Memory B cell (primary cell): ENCODE measurements around the gene OGFOD3.

Source experiments
- ATAC-seq: fragments of 150-1000 bp; cut with Tn5 transposase; 2 replicates; pipeline ENCODE4 v1.10.0; 2021; ENCODE audit warnings: low read depth, mild to moderate bottlenecking, moderate library complexity
- DNase-seq, 2 donors: peaks; one replicate each; pipeline ENCODE4 v3.0.0; 2022; ENCODE audit warnings: low spot score in 2 of 2
- H3K27ac Mint-ChIP-seq: one replicate; pipeline ENCODE4 v1.8.0; 2022; ENCODE audit warnings: mild to moderate bottlenecking, moderate library complexity, mixed read lengths
- H3K27me3 Mint-ChIP-seq: one replicate; pipeline ENCODE4 v1.8.0; 2022; ENCODE audit warnings: mixed read lengths
- H3K36me3 Mint-ChIP-seq: one replicate; pipeline ENCODE4 v1.8.0; 2022; ENCODE audit warnings: mild to moderate bottlenecking, mixed read lengths
- H3K4me1 Mint-ChIP-seq: one replicate; pipeline ENCODE4 v1.8.0; 2022; ENCODE audit warnings: mixed read lengths
- H3K4me3 Mint-ChIP-seq: one replicate; pipeline ENCODE4 v1.8.0; 2022; ENCODE audit warnings: mild to moderate bottlenecking, moderate library complexity, mixed read lengths
- H3K9me3 Mint-ChIP-seq: one replicate; pipeline ENCODE4 v1.8.0; 2022; ENCODE audit warnings: mixed read lengths

Gene OGFOD3

DNA sequence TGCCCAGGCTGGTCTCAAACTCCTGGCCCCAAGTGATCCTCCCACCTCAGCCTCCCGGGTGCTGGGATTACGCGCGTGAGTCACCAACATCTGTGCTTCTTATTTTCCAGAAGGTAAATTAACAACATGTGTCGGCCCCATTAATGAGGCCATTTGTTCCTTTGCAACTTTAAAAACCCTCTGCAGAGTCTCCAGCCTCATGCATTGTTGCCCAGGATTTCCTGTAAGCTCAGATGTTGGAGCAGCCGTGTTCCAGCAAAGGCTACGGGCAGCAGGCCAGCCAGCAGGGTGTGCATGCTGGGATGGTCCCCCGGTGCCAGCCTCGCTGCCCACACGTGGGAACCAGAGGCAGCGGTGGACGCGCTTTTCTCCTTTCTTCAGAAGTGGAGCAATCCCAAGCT, 19.3 kb downstream of the OGFOD3 start:
- H3K4me1 Mint-ChIP-seq = peaks cover 5% of the 10 kb centered on the region
- no peak for ATAC-seq
- no peaks in the 10 kb centered on the region for H3K9me3 Mint-ChIP-seq
- H3K36me3 Mint-ChIP-seq = peaks cover 17% of the 10 kb centered on the region
- no peak overlapping the region for H3K27ac Mint-ChIP-seq
- H3K4me3 Mint-ChIP-seq = no peak overlapping the region
- H3K27me3 Mint-ChIP-seq = no peaks in the 10 kb centered on the region
- DNase-seq = no peak

GRCh38 chr17:82397449-82398335, 20.7 kb downstream of the OGFOD3 start:
- H3K27me3 Mint-ChIP-seq = no peaks in the 10 kb centered on the region

GRCh38 chr17:82396601-82397435, 21.6 kb downstream of the OGFOD3 start:
- peaks cover 21% of the 10 kb centered on the region for H3K36me3 Mint-ChIP-seq
- ATAC-seq (no peak), DNase-seq (no peak)
- H3K4me3 Mint-ChIP-seq = no peak overlapping the region
- H3K4me1 Mint-ChIP-seq = peaks cover 3% of the 10 kb centered on the region
- H3K27ac Mint-ChIP-seq = no peak overlapping the region
- H3K9me3 Mint-ChIP-seq = no peaks in the 10 kb centered on the region
- H3K27me3 Mint-ChIP-seq = no peaks in the 10 kb centered on the region

More at GRCh38 chr17:82397449-82398335, 20.7 kb downstream of the OGFOD3 start:
- Mint-ChIP-seq H3K4me1 (peaks cover 5% of the 10 kb centered on the region), H3K36me3 (peaks cover 16% of the 10 kb centered on the region), H3K4me3 (no peak overlapping the region), H3K9me3 (no peaks in the 10 kb centered on the region), H3K27ac (no peak overlapping the region)
- ATAC-seq (no peak), DNase-seq (no peak)

- no peaks in the 10 kb centered on the region for H3K27me3 Mint-ChIP-seq
- ATAC-seq = no peak
Observed at GRCh38 chr17:82394278-82394677, 24.1 kb downstream of the OGFOD3 start.

GRCh38 chr17:82392941-82393340, 25.4 kb downstream of the OGFOD3 start:
- H3K9me3 Mint-ChIP-seq = no peaks in the 10 kb centered on the region
- peaks cover under 1% of the 10 kb centered on the region for H3K4me1 Mint-ChIP-seq
- ATAC-seq (no peak), DNase-seq (no peak)
- no peaks in the 10 kb centered on the region for H3K27me3 Mint-ChIP-seq
- H3K36me3 Mint-ChIP-seq = peaks cover 20% of the 10 kb centered on the region
- no peak overlapping the region for H3K4me3 Mint-ChIP-seq
- no peak overlapping the region for H3K27ac Mint-ChIP-seq

More at GRCh38 chr17:82394278-82394677, 24.1 kb downstream of the OGFOD3 start:
- no peaks in the 10 kb centered on the region for H3K4me1 Mint-ChIP-seq
- peaks cover 20% of the 10 kb centered on the region for H3K36me3 Mint-ChIP-seq
- DNase-seq = no peak
- H3K9me3 Mint-ChIP-seq = no peaks in the 10 kb centered on the region
- no peak overlapping the region for H3K27ac Mint-ChIP-seq
- no peak overlapping the region for H3K4me3 Mint-ChIP-seq

DNA sequence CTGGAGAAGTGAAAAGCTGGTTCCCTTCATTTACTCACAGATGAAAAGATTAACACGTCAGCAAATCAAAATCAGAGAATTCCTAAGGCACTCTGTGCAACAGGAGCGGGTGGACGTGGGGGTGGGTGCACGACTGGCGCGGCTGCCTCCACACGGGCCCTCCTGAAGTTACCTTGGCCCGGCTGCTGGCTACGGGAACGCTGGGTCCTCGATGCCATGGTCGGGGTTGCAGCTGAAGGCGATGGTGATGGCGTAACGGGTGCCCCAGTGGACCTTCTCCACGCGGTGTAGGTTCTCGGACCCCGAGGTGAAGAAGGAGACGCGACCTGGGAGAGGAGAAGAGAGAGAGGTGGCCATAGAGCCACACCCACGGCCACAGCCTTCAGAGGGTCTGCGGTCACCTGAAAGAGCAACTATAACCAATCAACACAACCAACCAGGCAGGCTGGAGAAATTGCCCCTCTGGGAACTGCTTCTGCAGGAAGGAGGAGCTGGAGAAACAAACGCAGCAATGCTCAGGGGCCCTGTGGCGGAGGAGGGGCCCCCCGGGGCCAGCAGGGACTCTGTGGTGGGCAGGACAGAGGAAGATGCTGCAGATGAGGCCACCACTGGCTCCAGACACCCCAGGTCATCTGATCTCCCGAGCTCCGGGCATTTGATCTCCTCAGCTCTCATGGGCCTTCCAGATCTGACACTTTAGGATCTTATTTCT, 26.0 kb downstream of the OGFOD3 start:
- no peak for ATAC-seq
- Mint-ChIP-seq H3K9me3 (no peaks in the 10 kb centered on the region), H3K4me3 (no peak overlapping the region), H3K4me1 (peaks cover 6% of the 10 kb centered on the region), H3K27me3 (no peaks in the 10 kb centered on the region), H3K27ac (no peak overlapping the region), H3K36me3 (peaks cover 20% of the 10 kb centered on the region)
- no peak for DNase-seq

DNA sequence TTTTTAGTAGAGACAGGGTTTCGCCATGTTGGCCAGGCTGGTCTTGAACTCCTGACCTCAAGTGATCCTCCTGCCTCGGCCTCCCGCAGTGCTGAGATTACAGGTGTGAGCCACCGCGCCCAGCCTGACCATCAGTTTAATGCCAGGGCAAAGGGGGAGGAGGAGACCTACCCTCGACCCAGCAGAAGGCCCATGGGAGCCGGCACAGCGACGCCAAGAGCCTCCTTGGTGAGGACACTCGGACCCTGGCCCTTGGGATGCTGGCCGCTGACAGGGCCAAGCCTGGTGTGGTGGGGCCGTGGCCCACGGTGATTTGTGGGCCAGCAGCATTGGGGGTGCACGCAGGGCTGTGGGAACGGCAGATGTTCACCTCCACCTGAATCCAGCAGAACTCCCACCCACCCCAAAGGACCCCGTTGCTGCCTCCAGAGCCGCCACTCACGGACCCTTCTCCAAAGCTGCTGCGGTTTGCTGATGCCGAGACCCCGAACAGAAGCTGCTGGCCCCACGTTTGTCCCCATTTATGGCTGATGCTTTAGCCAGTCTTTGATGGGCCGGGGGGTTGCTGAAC, 26.8 kb downstream of the OGFOD3 start:
- Mint-ChIP-seq H3K27ac (no peak overlapping the region), H3K4me3 (no peak overlapping the region), H3K36me3 (peaks cover 17% of the 10 kb centered on the region), H3K9me3 (no peaks in the 10 kb centered on the region), H3K4me1 (peaks cover 6% of the 10 kb centered on the region), H3K27me3 (peaks cover under 1% of the 10 kb centered on the region)
- DNase-seq (no peak), ATAC-seq (no peak)

DNA sequence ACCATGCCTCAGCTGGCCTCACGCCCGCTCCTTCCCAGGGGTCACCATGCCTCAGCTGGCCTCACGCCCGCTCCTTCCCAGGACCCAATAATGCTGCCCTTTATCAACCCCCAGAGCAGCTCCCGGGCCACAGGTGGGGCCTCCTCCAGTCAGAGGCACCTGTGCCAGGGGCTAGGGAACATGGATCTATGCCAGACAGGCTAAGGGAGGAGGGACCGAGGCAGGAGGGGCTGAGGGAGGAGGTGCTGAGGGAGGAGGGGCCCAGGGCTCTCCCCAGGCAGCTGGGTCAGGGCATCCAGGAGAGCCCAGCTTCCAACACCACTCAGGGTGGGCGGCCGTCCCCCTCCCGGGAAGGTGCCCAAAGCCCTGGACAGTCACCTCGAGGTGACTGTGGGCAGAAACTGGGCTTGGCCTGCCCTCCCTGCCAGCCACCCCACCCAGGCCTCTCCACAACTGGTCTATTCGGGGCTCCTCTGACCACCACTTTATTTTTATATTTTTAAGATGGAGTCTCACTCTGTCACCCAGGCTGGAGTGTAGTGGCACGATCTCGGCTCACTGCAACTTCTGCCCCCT, 27.4 kb downstream of the OGFOD3 start:
- H3K9me3 Mint-ChIP-seq = no peaks in the 10 kb centered on the region
- peaks cover 6% of the 10 kb centered on the region for H3K4me1 Mint-ChIP-seq
- no peak overlapping the region for H3K4me3 Mint-ChIP-seq
- peaks cover 13% of the 10 kb centered on the region for H3K36me3 Mint-ChIP-seq
- ATAC-seq (no peak), DNase-seq (no peak)
- H3K27ac Mint-ChIP-seq = no peak overlapping the region
- peaks cover 7% of the 10 kb centered on the region for H3K27me3 Mint-ChIP-seq

DNA sequence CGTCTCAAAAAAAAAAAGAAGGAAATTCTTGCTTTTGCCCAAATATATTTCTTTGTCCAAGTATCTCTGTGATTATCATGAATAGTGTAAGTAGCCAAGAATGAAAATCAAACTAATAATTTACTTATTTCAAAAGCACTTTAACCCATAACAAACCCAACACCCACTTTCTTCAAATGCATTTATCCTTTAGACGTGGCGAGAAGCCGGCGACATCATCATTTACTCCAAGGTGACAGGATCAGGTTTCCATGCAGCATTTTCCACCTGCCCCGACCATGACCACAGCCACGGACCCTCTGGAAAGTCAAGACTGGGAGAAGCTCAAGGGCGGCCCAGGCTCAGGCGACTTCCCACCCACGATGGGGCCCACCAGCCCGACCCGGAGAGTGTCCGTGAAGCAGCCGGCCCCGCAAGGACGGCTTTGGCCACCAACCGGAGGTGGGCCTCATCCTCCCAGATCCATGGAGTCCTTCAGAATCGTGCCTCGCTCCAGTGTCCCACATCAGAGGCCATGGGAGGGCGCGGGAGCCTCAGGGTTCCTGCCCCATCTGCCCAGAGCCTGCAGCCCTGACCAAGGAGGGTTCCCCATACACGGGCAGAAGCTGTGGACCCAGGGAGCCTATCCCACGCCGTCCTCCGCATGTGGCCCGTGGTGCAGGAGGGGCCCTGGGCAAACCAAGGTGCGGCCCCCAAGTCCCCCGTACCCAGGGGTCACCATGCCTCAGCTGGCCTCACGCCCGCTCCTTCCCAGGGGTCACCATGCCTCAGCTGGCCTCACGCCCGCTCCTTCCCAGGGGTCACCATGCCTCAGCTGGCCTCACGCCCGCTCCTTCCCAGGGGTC, 28.1 kb downstream of the OGFOD3 start:
- H3K27ac Mint-ChIP-seq = no peak overlapping the region
- peaks cover 8% of the 10 kb centered on the region for H3K27me3 Mint-ChIP-seq
- H3K4me3 Mint-ChIP-seq = no peak overlapping the region

DNA sequence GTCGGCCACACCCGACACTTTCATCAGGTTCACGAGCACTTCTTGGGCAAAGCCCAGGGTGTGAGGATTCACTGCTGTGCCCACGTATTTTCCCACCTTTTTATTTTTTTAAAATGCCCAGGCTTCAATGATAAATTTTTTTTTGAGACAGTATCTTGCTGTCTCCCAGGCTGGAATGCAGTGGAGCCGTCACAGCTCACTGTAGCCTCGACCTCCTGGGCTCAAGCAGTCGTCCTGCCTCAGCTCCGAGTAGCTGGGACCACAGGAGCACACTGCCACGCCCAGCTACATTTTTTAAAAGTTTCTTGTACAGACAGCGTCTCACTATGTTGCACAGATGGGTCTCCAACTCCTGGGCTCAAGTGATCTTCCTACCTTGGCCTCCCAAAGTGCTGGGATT, 29.0 kb downstream of the OGFOD3 start:
- peaks cover 6% of the 10 kb centered on the region for H3K4me1 Mint-ChIP-seq
- DNase-seq (no peak), ATAC-seq (no peak)
- H3K9me3 Mint-ChIP-seq = no peaks in the 10 kb centered on the region
- H3K27me3 Mint-ChIP-seq = peaks cover 8% of the 10 kb centered on the region
- H3K4me3 Mint-ChIP-seq = no peak overlapping the region
- peaks cover 11% of the 10 kb centered on the region for H3K36me3 Mint-ChIP-seq
- no peak overlapping the region for H3K27ac Mint-ChIP-seq

More for the DNA sequence above, 28.1 kb downstream of the OGFOD3 start:
- Mint-ChIP-seq H3K4me1 (peaks cover 6% of the 10 kb centered on the region), H3K36me3 (peaks cover 11% of the 10 kb centered on the region), H3K9me3 (no peaks in the 10 kb centered on the region)
- ATAC-seq (no peak), DNase-seq (no peak)

DNA sequence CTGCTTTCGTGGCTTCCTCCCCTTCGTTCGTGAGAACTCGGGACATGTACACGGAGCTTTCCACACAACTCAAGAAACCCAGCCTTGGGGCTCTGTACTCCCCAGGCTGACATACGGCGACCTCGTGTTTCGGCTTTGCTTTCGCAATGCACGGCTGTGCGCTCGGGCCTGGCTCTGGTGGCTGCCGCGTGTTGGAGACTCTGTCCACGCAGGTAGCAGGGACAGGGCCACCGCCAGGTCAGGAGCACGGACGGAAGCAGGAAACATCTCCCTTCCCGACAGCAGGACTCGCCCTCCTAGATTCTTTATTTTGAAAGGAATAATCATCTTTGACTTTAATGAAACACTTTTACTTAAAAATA, 29.5 kb downstream of the OGFOD3 start:
- Mint-ChIP-seq H3K4me3 (no peak overlapping the region), H3K27me3 (peaks cover 8% of the 10 kb centered on the region), H3K36me3 (peaks cover 11% of the 10 kb centered on the region), H3K9me3 (no peaks in the 10 kb centered on the region), H3K27ac (no peak overlapping the region), H3K4me1 (peaks cover 6% of the 10 kb centered on the region)
- ATAC-seq (no peak), DNase-seq (no peak)

DNA sequence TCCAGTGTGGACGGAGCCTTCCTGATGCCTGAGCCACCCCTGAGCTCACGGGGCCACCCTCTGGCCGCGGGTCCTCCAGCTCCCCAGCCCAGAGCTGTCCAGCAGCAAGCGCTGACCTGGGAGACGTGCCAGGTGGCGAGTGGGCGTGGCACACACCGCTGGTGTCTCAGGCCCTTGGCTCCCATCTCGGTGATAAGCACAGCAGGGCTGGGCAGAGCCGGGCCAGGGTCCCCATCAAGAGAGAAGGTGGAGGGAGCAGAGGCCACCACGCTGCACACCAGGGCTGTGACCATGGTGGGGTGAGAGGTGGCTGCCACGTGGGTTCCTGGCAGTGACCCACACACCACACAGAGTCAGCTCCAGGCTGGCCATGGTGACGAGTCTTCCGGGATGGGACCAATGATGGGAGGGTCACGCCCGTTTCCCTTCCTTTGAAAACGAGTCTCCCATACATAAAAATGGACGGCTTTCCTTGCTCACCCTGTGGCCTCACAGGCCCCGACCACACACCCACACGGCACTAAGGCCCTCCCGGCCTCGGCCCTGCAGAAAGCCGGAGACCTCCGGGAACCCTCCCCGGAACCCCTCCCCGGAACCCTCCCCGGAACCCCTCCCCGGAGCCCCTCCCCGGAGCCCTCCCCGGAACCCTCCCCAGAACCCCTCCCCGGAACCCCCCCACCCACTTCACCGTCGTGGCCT, 30.0 kb downstream of the OGFOD3 start:
- DNase-seq (no peak), ATAC-seq (no peak)
- H3K9me3 Mint-ChIP-seq = no peaks in the 10 kb centered on the region
- H3K36me3 Mint-ChIP-seq = peaks cover 9% of the 10 kb centered on the region
- peaks cover 6% of the 10 kb centered on the region for H3K4me1 Mint-ChIP-seq
- H3K27me3 Mint-ChIP-seq = peaks cover 8% of the 10 kb centered on the region
- H3K27ac Mint-ChIP-seq = no peak overlapping the region
- H3K4me3 Mint-ChIP-seq = no peak overlapping the region
